Astrocyte of the cerebellum (primary cell): ENCODE data around the gene RASSF10.

Experiments
- DNase-seq: peaks from one replicate; pipeline ENCODE4 v3.0.0-alpha.2; 2011; ENCODE audit warnings: low read depth
- H3K4me3 ChIP-seq: 2 replicates; pipeline ENCODE4 v1.5.1; 2011; ENCODE audit warnings: mild to moderate bottlenecking, low read depth, low read length, moderate library complexity
- in situ Hi-C: cut with HindIII; loops from 2 replicates; pipeline ENCODE4 v1.10.0; 2017; ENCODE audit warnings: low sequenced_read_pairs
- TF ChIP-seq, protein P1 (sequence below): IDR thresholded peaks from 2 replicates; pipeline ENCODE4 v1.5.1; 2012; ENCODE audit warnings: low read length, low read depth, moderate library complexity, mild to moderate bottlenecking; ENCODE audit errors: missing control alignments

The RASSF10 gene

GRCh38 chr11:13008625-13009475 lies at the start of gene RASSF10:
TSS of gene RASSF10 (plus strand) at chr11:13009316. CDS start at chr11:13009577, 261 bp downstream.
- in situ Hi-C loops, result no loop called here
- peak within 1 kb of the TSS; percentile 42 for H3K4me3 ChIP-seq
- TF ChIP-seq, protein P1, sequence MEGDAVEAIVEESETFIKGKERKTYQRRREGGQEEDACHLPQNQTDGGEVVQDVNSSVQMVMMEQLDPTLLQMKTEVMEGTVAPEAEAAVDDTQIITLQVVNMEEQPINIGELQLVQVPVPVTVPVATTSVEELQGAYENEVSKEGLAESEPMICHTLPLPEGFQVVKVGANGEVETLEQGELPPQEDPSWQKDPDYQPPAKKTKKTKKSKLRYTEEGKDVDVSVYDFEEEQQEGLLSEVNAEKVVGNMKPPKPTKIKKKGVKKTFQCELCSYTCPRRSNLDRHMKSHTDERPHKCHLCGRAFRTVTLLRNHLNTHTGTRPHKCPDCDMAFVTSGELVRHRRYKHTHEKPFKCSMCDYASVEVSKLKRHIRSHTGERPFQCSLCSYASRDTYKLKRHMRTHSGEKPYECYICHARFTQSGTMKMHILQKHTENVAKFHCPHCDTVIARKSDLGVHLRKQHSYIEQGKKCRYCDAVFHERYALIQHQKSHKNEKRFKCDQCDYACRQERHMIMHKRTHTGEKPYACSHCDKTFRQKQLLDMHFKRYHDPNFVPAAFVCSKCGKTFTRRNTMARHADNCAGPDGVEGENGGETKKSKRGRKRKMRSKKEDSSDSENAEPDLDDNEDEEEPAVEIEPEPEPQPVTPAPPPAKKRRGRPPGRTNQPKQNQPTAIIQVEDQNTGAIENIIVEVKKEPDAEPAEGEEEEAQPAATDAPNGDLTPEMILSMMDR, result no peak
- DNase-seq, result peak; percentile 15

DNA sequence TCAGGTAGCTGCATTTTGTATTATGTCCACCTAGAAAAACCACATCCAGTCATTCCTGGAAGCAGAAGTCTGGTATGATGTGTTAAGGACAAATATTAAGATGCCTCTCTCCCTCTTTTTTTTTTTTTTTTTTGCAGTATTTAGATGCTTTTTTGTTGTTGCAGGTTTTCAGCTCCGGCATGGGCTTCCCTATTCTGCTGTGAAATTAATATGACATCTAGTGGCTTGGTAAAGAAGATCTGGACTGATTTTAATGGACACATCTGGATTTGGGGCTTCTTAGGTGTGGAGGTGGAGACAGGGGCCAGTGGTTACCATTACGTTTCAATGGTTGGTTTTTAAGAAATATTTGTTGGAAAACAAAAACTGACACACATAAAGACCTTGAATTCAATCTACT lies 47.5 kb upstream of the RASSF10 start:
- no peak overlapping the region for H3K4me3 ChIP-seq
- DNase-seq, result no peak
- TF ChIP-seq, protein P1, result peak; percentile 19
- in situ Hi-C loops, result no loop called here

- H3K4me3 ChIP-seq, result no peak overlapping the region
- TF ChIP-seq, protein P1, result no peak
- in situ Hi-C loops, result no loop called here
- no peak for DNase-seq
Observed at GRCh38 chr11:12962306-12962705, 46.8 kb upstream of the RASSF10 start.

GRCh38 chr11:12963051-12963450 lies 46.1 kb upstream of the RASSF10 start:
- TF ChIP-seq, protein P1, result no peak

DNA sequence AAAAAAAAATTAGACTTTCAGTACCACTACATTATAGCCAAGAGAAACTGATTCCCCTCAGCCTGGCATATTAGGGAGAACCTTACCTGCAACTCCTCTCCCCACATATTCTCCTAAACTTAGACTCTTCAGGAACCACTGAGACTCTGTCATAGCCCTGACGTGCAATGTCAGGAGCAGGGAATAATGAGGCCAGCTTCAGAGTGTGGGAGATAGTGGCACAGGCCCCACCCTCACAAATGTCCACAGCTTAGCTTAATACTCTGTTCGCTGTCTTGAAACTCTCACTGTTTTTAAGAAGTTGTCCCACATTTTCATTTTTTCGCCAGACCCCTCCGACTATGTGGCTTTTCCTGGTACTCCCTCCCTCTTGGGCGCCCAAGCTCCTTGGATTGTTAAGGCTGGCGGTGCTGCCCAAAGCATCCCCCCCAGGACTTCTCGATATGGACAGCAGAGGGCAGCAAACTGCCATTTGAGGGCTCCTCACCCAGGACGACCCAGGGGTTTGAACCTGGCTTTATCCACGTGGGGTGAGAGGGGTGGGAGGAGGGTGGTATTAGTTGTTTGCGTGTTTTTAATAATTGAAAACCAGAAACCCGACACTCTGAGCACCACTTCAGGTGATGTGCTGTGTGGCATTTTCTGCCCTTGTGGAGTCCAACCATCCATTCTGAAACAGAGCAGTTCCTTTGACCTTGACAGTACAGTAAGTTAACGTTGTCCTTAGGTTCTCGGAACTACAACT lies 45.2 kb upstream of the RASSF10 start:
- TF ChIP-seq, protein P1, result peak; percentile 89
- no peak overlapping the region for H3K4me3 ChIP-seq
- no peak for DNase-seq
- in situ Hi-C loops, result no loop called here

More at GRCh38 chr11:12963051-12963450, 46.1 kb upstream of the RASSF10 start:
- H3K4me3 ChIP-seq, result no peak overlapping the region
- in situ Hi-C loops, result no loop called here
- no peak for DNase-seq

- no peak for DNase-seq
- H3K4me3 ChIP-seq, result no peak overlapping the region
- in situ Hi-C loops, result no loop called here
- TF ChIP-seq, protein P1, result no peak
Observed at GRCh38 chr11:12964650-12965049, 44.5 kb upstream of the RASSF10 start.
